Fibroblast of lung (primary cell): ENCODE data around the gene C1orf105.

Source experiments
- EZH2 ChIP-seq: IDR thresholded peaks from 2 replicates; pipeline ENCODE4 v1.5.1; 2012; ENCODE audit warnings: low read length, control low read depth, mild to moderate bottlenecking; ENCODE audit errors: missing control alignments
- TF ChIP-seq, protein P1 (sequence below), 2 donors: IDR thresholded peaks in 1 of 2; conservative IDR thresholded peaks in 1 of 2; 1 replicate in 1 of 2; 2 replicates in 1 of 2; pipeline ENCODE4 v1.5.1; 2011 to 2012; ENCODE audit warnings: low read length in 2 of 2, control low read depth in 1 of 2, inconsistent platforms in 1 of 2, low read depth in 1 of 2, mild to moderate bottlenecking in 1 of 2

DNA sequence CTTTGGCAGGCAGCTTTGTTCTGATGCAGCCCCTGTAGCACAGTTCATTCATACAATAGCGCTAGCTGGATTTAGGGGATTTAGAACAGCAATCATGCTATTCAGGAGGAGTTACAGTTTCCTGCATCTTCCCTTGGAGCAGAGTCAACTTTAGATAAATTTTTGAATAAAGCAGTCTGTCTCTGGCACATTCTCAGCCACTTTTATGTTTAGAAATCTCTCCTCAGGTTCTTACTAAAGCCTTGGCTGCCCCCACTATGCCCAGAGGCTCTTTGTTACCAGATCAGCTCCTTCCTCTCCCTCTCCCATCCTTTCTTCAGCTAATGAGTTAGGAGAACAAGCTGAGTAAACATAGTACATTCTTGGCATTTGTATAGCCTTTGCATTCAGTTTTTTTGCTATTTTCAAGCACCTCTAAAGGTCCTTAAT, 40.4 kb downstream of the C1orf105 start:
- TF ChIP-seq, protein P1, sequence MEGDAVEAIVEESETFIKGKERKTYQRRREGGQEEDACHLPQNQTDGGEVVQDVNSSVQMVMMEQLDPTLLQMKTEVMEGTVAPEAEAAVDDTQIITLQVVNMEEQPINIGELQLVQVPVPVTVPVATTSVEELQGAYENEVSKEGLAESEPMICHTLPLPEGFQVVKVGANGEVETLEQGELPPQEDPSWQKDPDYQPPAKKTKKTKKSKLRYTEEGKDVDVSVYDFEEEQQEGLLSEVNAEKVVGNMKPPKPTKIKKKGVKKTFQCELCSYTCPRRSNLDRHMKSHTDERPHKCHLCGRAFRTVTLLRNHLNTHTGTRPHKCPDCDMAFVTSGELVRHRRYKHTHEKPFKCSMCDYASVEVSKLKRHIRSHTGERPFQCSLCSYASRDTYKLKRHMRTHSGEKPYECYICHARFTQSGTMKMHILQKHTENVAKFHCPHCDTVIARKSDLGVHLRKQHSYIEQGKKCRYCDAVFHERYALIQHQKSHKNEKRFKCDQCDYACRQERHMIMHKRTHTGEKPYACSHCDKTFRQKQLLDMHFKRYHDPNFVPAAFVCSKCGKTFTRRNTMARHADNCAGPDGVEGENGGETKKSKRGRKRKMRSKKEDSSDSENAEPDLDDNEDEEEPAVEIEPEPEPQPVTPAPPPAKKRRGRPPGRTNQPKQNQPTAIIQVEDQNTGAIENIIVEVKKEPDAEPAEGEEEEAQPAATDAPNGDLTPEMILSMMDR (conservative IDR thresholded peaks at IDR 0.05 in 1 of 2, IDR thresholded peaks at IDR 0.05 in 1 of 2; ENCODE audit: low read depth in 1 of 2, low read length in 2 of 2): no peak
- no peak for TF ChIP-seq EZH2
